Measurements from ENCODE around the gene FUT8.
"Not testable (repeated sequence)": the region's sequence is repeated elsewhere in the genome, so short reads cannot be mapped to it uniquely, and the experiment has no call there.

The FUT8 gene

GRCh38 chr14:65449647-65450046 is 37.1 kb downstream of the FUT8 start:
- no peak for DNase-seq

DNA sequence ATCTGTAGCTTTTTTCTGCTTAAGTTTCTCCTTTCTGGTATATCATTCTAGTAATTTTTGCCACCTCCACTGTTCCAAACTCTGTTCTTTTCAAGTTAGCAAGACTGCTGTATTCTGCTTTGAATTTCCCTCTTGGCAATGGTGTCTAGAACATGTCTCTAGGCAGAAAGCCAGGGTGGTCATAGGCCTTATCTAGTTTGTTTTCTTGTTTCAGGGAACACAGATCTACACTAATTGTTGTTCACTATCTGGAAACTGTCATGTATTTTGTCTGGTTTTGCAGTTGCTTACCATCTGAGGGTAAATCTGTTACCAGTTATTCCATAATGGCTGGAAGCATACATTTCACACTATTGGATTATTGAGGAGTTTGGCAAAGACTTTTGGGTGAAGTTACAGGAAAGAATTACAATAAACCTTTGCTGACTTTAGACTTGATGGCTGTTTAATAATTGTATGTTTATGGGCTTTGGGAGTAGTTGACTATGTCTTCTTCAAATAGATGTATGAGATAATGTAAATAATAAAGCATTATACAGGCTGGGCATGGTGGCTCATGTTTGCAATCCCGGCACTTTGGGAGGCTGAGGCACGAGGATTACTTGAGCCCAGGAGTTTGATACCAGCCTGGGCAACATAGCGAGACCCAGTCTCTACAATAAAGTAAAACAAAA is 41.4 kb downstream of the FUT8 start:
- DNase-seq = no peak

- no peak for DNase-seq
Observed at GRCh38 chr14:65456247-65456646, 43.7 kb downstream of the FUT8 start.

- DNase-seq = no peak
Observed at GRCh38 chr14:65461730-65462129, 49.2 kb downstream of the FUT8 start.

DNA sequence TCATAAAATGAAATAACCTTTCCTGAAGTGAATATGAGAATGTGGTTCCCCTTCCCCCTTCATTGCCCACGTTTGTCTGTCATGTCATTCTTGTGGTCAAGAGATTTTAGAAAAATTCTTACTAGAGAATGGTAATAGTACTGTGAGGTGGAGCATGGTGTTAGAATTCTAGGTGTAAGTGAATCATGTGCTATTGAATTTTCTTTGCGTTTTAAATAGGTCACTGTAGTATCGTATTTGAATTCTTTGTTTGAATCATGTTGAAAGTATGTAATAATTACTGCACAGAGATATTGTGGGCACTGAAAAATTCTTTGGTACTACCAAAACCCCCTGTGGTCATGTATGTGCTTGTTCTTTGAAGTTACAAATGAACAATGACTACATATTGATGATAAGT is 49.9 kb downstream of the FUT8 start:
- DNase-seq = no peak

DNA sequence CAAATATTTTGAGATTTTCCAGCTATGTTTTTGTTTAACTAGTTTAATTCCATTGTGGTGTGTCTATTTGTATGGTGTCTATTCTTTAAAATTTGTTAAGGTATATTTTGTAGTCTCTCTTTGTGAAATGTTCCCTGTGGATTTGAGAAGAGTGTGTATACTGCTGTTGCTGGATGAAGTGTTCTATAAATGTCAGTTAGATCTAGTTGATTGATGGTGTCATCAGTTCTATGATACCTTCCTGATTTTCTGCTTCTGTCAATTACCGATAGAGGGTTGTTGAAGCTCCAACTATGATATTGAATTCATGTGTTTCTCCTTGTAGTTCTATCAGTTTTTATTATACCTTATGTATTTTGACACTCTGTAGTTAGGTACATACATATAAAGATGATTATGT is 53.1 kb downstream of the FUT8 start:
- no peak for DNase-seq

- not testable (repeated sequence) for DNase-seq
Observed at GRCh38 chr14:65467926-65468325, 55.4 kb downstream of the FUT8 start.

GRCh38 chr14:65469903-65470302 is 57.4 kb downstream of the FUT8 start:
- no peak for DNase-seq

DNA sequence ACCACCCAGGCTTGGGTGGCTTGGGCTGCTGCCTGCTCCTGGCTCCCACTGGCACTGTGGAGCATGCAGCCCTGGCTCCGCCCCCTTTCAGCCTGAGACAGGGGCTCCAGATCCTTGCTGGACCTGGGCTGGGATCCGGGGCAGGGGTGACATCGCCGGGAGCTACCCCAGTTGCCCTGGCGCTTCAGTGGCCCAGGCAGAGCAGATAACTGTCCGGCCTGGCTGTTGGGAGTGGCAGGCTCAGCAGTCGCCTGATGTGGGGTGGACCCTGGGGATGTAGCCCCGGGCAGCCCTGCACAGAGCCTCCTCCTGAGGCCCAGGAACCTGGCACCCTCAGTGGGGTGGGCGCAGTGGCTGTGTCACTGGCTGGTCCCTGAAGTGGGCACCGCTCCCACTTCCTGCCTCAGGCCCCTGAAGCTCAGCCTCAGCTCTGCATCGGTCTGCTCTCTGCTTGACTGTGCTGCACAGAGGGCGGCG is 57.9 kb downstream of the FUT8 start:
- DNase-seq = peak in 1 of 56 donors; percentile 16

GRCh38 chr14:65471038-65471878 is 58.7 kb downstream of the FUT8 start:
- no peak for DNase-seq

DNA sequence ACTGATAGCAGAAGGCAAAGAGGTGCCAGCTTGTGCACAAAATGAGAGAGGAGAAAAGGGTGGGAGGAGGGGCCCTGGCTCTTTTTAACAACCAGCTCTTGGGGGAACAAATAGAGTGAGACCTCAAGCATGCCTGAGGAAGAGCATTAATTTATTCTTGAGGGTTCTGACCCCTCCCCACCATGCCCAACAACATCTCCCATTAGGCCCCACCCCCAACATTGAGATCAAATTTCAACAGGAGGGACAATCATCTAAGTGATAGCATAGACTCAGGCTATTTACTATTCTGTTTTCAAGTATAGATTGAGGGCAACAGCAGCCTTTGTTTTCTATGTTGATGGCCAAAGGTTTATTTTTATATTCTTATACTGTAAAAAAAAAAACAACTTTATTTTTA is 59.7 kb downstream of the FUT8 start:
- DNase-seq = no peak

DNA sequence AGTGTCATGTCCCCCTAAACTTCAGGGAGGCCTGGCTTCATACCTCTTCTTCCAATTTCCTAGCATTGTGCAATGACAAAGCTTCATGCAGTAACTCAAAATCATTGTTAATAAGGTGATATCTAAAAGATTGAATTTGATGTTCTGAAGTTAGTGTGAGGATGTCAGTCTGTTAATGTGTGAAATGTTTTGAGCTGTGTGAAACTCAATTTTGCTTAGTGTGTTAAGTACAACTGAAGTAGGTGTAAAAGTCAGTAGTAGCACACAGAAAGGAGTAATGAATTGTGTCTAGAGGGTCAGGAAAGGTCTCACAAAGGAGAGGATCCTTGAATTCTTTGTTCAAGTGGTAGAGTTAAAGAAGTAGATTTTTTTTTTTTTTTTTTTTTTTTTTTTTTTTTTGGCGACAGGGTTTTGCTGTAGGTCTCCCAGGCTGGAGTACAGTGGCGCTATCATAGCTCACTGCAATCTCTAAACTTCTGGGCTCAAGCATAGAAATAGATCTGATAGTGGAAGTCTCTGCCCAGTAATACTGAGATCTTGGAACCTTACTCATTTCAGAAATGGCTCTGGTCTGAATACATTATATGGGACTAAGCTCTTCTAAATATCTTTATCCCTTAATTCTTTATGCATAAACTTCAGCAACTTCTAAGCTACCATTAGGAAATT is 63.9 kb downstream of the FUT8 start:
- DNase-seq = no peak

DNA sequence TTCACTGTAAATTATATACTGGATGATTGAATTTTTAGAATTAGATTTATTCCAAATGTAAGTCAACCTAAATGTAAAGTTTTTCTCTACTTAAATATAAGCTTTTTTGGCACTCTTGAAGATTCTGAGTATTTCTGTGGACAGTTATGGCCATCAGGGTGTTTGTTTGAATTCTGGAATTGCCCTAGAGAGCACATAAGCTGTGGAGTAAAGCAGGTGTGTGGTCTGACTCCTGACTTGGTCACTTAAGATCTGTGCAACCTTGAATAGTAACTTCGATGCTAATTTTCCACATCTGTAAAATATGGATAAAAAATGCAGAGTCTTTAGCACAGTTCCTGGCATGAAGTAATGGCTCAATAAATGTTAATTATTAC is 64.4 kb downstream of the FUT8 start:
- DNase-seq = no peak

- DNase-seq = no peak
Observed at GRCh38 chr14:65478017-65478416, 65.5 kb downstream of the FUT8 start.

DNA sequence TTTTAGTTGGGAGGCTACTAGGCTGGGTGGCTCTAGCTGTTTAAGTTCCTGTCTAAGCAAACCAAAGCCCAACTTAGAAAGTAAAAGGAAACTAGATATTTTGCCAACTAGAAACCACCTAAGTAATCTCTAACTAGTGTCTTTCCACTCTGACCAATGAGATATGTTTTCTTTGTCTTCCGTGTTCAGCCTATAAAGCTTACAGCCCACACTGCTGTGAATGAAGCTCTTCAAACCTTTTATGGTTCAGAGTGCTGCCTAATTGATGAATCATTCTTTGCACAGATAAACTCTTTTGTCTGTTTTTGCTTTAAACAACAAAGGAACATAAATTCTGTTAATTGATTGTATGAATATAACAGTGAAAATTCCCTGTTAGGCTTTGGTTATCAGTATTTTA is 66.1 kb downstream of the FUT8 start:
- DNase-seq = no peak

GRCh38 chr14:65479386-65479785 is 66.9 kb downstream of the FUT8 start:
- DNase-seq = no peak

DNA sequence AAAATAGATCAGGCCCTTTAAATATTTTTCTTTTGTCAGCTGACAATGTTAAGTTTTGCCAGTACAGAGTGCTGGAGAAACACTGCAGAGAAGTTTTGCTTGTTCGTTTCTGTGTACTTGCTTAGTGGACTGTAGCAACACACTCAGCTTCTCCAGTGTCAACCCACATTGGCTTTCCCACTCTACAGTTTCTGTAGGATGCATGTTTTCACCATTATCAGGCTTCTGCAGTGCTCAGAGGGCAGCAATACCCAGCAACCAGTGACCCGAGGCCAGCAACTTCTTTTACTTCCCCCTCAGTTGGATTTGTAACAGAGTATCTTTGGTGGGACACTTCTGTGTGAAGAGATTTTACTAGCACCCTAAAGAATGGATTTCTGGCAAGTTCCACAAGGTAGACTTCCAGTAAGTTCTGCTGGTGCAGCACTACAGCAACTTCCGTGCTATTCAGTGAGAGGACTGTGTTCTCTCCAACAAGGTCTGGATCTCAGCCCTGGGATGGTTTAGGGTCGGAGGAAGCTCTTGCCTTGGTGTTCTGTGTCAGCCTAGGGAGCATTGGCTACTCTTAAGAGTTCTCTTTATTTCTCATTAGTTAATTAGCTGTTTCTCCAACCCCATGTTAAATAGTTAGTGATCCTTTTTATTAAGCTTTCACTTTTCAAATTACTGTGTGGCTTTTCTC is 70.4 kb downstream of the FUT8 start:
- DNase-seq = peak in 1 of 56 donors; percentile 24

GRCh38 chr14:65483647-65484046 is 71.1 kb downstream of the FUT8 start:
- DNase-seq = no peak

- DNase-seq = no peak
Observed at GRCh38 chr14:65485516-65485915, 73.0 kb downstream of the FUT8 start.

- no peak for DNase-seq
Observed at GRCh38 chr14:65486863-65487262, 74.3 kb downstream of the FUT8 start.

DNA sequence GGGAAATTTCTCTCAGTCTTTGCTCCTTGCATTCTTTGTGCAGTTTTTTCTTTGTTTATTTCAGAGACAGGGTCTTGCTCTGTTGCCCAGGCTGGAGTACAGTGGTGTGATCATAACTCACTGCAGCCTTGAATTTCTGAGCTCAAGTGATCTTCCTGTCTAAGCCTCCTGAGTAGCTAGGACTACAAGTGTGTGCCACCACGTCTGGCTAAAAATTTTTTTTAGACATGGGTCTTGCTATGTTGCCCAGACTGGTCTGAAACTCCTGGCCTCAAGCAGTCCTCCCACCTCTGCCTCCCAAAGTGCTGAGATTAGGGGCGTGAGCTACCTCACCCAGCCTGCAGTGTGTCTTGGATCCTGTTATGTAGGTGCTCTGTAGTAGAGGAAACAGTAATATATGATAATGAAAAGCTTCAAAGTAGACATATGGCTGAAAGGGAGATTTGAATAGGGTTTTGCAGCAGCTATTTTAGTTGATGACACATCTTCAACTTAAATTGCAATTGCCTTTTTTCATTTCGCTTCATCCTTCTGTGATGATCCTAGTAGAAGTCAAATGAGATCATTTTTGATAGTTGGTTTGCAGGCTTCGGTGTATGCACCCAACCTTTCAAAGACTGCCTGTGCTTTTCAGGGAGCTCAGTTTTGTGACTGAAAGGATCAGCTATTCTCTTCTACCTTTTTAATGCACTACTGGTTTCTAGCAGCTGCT is 75.4 kb downstream of the FUT8 start:
- peak in 1 of 56 donors; percentile 6 for DNase-seq

Measured in nucleus accumbens (tissue), 56 donors.